Measurements from ENCODE around the gene RBMS1.

GRCh38 chr2:160464017-160464416 lies 29.6 kb downstream of the RBMS1 start:
- TF ChIP-seq CTCF (IDR thresholded peaks at IDR 0.05; ENCODE audit: low read depth, low read length, poor library complexity, severe bottlenecking) (no peak), EZH2phosphoT487 (IDR thresholded peaks at IDR 0.05; ENCODE audit: borderline replicate concordance, low read length) (no peak)

Measured in DOHH2 (cell line).